Stimulated activated CD4-positive, alpha-beta T cell treated with anti-CD3 and anti-CD28 coated beads, Interleukin-1b, Interleukin-23, amount 100 ng/mL, for 1 hour (primary cell): ENCODE data around the gene MAGEB4.
"Not testable (repeated sequence)": the region's sequence is repeated elsewhere in the genome, so short reads cannot be mapped to it uniquely, and the experiment has no call there.

ENCODE experiments used
- DNase-seq, 2 donors: peaks; one replicate each; pipeline ENCODE4 v3.0.0-alpha.2; 2020; ENCODE audit warnings: low read depth in 2 of 2

MAGEB4 gene

GRCh38 chrX:30241724-30242415 lies at the start of gene MAGEB4:
MAGEB4 (plus strand) TSS chrX:30242000; CDS start chrX:30242136, 136 bp downstream.
- DNase-seq = no peak

- DNase-seq = not testable (repeated sequence)
These were observed 47.9 kb upstream of the MAGEB4 start for GRCh38 chrX:30193910-30194309.

GRCh38 chrX:30196322-30196721 lies 45.5 kb upstream of the MAGEB4 start:
- DNase-seq = no peak

- no peak for DNase-seq
These were observed 29.6 kb upstream of the MAGEB4 start for GRCh38 chrX:30212172-30212571.

- no peak for DNase-seq
These were observed 26.4 kb upstream of the MAGEB4 start, which contains the start of gene MAGEB2 for GRCh38 chrX:30215357-30215843. MAGEB2 (plus strand) TSS chrX:30215563; CDS start chrX:30218581, 3,018 bp downstream.

- DNase-seq = no peak
These were observed 24.3 kb upstream of the MAGEB4 start for GRCh38 chrX:30217465-30217864.

- DNase-seq = no peak
These were observed 22.4 kb upstream of the MAGEB4 start for GRCh38 chrX:30219372-30219771.

- no peak for DNase-seq
These were observed 21.1 kb upstream of the MAGEB4 start for GRCh38 chrX:30220661-30221060.

GRCh38 chrX:30224536-30224935 lies 17.3 kb upstream of the MAGEB4 start:
- DNase-seq = no peak

- no peak for DNase-seq
These were observed 13.3 kb upstream of the MAGEB4 start for GRCh38 chrX:30228526-30228925.

- no peak for DNase-seq
These were observed 11.4 kb upstream of the MAGEB4 start, which contains the start of gene MAGEB3 for GRCh38 chrX:30230395-30230794. MAGEB3 (plus strand) TSS chrX:30230657; CDS start chrX:30235925, 5,268 bp downstream.

GRCh38 chrX:30246769-30247489 lies 5.1 kb downstream of the MAGEB4 start, which contains the start of gene MAGEB1:
MAGEB1 (plus strand) TSS chrX:30247146; CDS start chrX:30250494, 3,348 bp downstream.
- no peak for DNase-seq

- no peak for DNase-seq
These were observed 7.1 kb downstream of the MAGEB4 start for GRCh38 chrX:30248854-30249253.

- DNase-seq = no peak
These were observed 11.5 kb downstream of the MAGEB4 start for GRCh38 chrX:30253257-30253656.

- DNase-seq = no peak
These were observed 18.1 kb downstream of the MAGEB4 start for GRCh38 chrX:30259927-30260326.

- no peak for DNase-seq
These were observed 19.2 kb downstream of the MAGEB4 start for GRCh38 chrX:30261012-30261411.

GRCh38 chrX:30262763-30263162 lies 21.0 kb downstream of the MAGEB4 start:
- DNase-seq = no peak

GRCh38 chrX:30270639-30271038 lies 28.8 kb downstream of the MAGEB4 start:
- DNase-seq = no peak

- no peak for DNase-seq
These were observed 33.7 kb downstream of the MAGEB4 start for GRCh38 chrX:30275498-30275897.

- no peak for DNase-seq
These were observed 36.6 kb downstream of the MAGEB4 start for GRCh38 chrX:30278365-30278764.

- DNase-seq = no peak
These were observed 38.6 kb downstream of the MAGEB4 start for GRCh38 chrX:30280428-30280827.

- no peak for DNase-seq
These were observed 40.7 kb downstream of the MAGEB4 start for GRCh38 chrX:30282527-30282926.
